Esophagus squamous epithelium (tissue), 4 donors: ENCODE results near the gene SLC28A1.

Experiments
- POLR2A ChIP-seq, 4 donors: fragments of 450-650 bp; IDR thresholded peaks; one replicate each; pipeline ENCODE4 v1.6.1; 2017; ENCODE audit warnings: antibody characterized with exemption in 4 of 4, mild to moderate bottlenecking in 4 of 4, moderate library complexity in 3 of 4
- TF ChIP-seq, protein P1 (sequence below), 6 experiments: fragments of 450-650 bp in 4 of 6; fragments of 200-600 bp in 2 of 6; sonication (generic) in 2 of 6; IDR thresholded peaks; one replicate each; pipeline ENCODE4 v1.5.1; 2016 to 2019; ENCODE audit warnings: antibody characterized with exemption in 6 of 6, mild to moderate bottlenecking in 4 of 6, moderate library complexity in 4 of 6

DNA sequence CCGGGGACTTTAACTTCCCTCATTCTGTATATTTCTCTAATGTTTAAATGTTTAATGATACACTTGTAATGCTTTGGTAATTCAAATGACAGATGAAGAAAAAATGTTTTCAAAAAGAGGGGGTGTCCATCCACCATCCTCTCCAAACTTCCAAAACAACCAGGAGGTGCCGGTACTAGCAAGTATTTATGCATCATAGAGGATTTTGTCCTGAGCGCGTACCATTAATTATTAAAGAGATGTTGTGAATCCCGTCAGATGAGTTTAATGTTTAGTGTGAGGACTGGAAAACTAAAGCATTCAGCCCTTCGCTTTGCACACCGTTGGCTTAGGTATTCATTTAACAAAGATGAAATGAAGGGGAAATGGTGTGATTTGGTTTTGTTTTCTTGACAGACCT lies 1.3 kb downstream of the SLC28A1 start:
- TF ChIP-seq, protein P1, sequence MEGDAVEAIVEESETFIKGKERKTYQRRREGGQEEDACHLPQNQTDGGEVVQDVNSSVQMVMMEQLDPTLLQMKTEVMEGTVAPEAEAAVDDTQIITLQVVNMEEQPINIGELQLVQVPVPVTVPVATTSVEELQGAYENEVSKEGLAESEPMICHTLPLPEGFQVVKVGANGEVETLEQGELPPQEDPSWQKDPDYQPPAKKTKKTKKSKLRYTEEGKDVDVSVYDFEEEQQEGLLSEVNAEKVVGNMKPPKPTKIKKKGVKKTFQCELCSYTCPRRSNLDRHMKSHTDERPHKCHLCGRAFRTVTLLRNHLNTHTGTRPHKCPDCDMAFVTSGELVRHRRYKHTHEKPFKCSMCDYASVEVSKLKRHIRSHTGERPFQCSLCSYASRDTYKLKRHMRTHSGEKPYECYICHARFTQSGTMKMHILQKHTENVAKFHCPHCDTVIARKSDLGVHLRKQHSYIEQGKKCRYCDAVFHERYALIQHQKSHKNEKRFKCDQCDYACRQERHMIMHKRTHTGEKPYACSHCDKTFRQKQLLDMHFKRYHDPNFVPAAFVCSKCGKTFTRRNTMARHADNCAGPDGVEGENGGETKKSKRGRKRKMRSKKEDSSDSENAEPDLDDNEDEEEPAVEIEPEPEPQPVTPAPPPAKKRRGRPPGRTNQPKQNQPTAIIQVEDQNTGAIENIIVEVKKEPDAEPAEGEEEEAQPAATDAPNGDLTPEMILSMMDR (IDR thresholded peaks at IDR 0.05): no peak
- no peak for TF ChIP-seq POLR2A (IDR thresholded peaks at IDR 0.05)
